Measurements from ENCODE around the gene FCHSD2. TPM values are rescaled to one million over a fixed set of nuclear protein-coding genes. Genes with fewer than 3 reads are reported as not detected.

The FCHSD2 gene
- total and polyA plus RNA-seq, 2 donors (not counting 1 experiment from before 2014, with no cell fraction given), result 113 to 189 TPM

DNA sequence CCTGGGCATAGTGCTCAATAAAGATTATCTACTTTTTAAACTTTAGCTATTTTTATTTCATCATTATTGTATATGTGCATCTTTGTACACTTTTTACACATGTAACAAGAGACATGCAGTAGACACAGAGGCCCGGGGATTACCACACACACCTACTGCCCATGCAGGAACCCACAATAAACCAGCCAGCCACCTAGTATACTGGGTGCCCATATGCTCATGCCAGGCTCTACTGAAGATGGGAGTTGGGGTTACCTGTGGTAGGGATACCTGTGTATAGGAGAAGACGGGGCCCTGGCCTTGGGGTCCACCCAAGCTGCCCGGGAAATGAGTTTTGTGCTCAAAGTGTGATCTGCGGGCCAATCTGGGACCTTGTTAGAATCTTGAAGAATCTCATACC is 44.8 kb upstream of the FCHSD2 start:
- no peak overlapping the region for H2AFZ ChIP-seq (ENCODE audit: insufficient read depth, low read depth, low read length, poor library complexity, severe bottlenecking)
- Mint-ChIP-seq H3K4me3 (no peak overlapping the region), H3K9me3 (ENCODE audit: insufficient read depth) (no peaks in the 10 kb centered on the region), H3K4me1 (peaks cover 52% of the 10 kb centered on the region), H3K27me3 (no peaks in the 10 kb centered on the region), H3K27ac (no peak overlapping the region)
- no peaks in the 10 kb centered on the region for H3K27me3 ChIP-seq (replicated peaks in 1 of 4; ENCODE audit: control extremely low read depth in 1 of 4, control insufficient read depth in 3 of 4, insufficient read depth in 4 of 4, low read length in 3 of 4)
- intact Hi-C loops (cut with micrococcal nuclease), result no loop called here
- no peaks in the 10 kb centered on the region for H4K20me1 ChIP-seq (ENCODE audit: control insufficient read depth, insufficient read depth, low read length, poor library complexity, severe bottlenecking)
- no peak for ATAC-seq (ENCODE audit: low read depth)
- 75% methylated on average over 2 of the region's 4 CpGs for WGBS (ENCODE audit: insufficient coverage)
- ChIA-PET CTCF (interaction anchor here (0.8 to 8.1 kb wide), 21 partner anchors 9 to 356 kb away, joined by 3 to 281 read pairs (median 5); partner anchors contain the start of genes ARHGEF17, FCHSD2 and P2RY2), POLR2A (no interaction called here)
- peaks cover 23 to 59% of the 10 kb centered on the region in 2 donors for H3K4me1 ChIP-seq (ENCODE audit: control insufficient read depth in 2 of 2, insufficient read depth in 2 of 2, low read length in 2 of 2)
- DNase-seq, result no peak
- no peak overlapping the region for H3K4me2 ChIP-seq (replicated peaks; ENCODE audit: low read depth, low read length, poor library complexity, severe bottlenecking)
- no peaks in the 10 kb centered on the region for H3K36me3 ChIP-seq (replicated peaks in 1 of 2; ENCODE audit: control extremely low read depth in 1 of 2, control insufficient read depth in 1 of 2, extremely low read depth in 1 of 2, insufficient read depth in 2 of 2, low read length in 1 of 2)
- TF ChIP-seq, protein P1, sequence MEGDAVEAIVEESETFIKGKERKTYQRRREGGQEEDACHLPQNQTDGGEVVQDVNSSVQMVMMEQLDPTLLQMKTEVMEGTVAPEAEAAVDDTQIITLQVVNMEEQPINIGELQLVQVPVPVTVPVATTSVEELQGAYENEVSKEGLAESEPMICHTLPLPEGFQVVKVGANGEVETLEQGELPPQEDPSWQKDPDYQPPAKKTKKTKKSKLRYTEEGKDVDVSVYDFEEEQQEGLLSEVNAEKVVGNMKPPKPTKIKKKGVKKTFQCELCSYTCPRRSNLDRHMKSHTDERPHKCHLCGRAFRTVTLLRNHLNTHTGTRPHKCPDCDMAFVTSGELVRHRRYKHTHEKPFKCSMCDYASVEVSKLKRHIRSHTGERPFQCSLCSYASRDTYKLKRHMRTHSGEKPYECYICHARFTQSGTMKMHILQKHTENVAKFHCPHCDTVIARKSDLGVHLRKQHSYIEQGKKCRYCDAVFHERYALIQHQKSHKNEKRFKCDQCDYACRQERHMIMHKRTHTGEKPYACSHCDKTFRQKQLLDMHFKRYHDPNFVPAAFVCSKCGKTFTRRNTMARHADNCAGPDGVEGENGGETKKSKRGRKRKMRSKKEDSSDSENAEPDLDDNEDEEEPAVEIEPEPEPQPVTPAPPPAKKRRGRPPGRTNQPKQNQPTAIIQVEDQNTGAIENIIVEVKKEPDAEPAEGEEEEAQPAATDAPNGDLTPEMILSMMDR (IDR thresholded peaks at IDR 0.05), result no peak
- no peak for TF ChIP-seq EZH2 (IDR thresholded peaks at IDR 0.05; ENCODE audit: borderline replicate concordance, insufficient read depth, low read depth, low read length, poor library complexity, severe bottlenecking)
- no peak overlapping the region for H3K4me3 ChIP-seq (ENCODE audit: control extremely low read depth in 1 of 5, extremely low read depth in 1 of 5, insufficient read depth in 1 of 5, low read depth in 2 of 5, low read length in 4 of 5)
- no peak overlapping the region for H3K27ac ChIP-seq (ENCODE audit: low read length in 2 of 2)
- H3K9ac ChIP-seq (ENCODE audit: low read length), result no peak overlapping the region
- no peaks in the 10 kb centered on the region for H3K9me3 ChIP-seq (ENCODE audit: control extremely low read depth in 1 of 3, control insufficient read depth in 2 of 3, insufficient read depth in 1 of 3, low read length in 2 of 3)
- H3K79me2 ChIP-seq (ENCODE audit: control insufficient read depth, insufficient read depth, low read length), result no peaks in the 10 kb centered on the region

DNA sequence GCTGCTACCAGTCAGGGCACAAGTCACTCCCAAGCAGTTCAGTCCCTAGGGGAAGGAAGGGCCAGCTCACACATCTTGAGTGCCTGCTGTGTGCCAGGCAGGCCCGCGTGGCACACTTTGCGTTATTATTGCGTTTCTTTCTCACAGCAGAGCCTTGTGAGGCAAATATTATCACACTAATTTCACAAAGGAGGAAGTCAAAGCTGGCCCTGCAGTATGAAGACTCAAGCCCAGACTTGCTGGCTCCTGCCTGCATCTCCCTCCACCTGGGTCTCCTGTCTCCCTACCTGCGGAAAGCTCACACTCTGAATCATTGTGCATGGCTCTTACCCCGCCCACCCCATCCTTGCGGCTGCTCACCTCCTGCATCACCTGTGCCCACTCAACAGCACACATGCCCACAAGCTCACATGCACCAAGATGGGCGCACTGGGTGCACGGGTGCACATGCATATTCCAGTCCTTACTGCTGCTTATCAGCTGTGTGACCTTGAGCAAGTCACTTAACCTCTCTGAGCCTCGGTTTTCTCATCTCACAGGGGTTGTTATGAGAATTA is 44.3 kb upstream of the FCHSD2 start:
- Mint-ChIP-seq H3K27me3 (no peaks in the 10 kb centered on the region), H3K27ac (peak overlapping the region; percentile 78), H3K4me1 (peaks cover 47% of the 10 kb centered on the region), H3K9me3 (ENCODE audit: insufficient read depth) (no peaks in the 10 kb centered on the region), H3K4me3 (no peak overlapping the region)
- H3K9me3 ChIP-seq (ENCODE audit: control extremely low read depth in 1 of 3, control insufficient read depth in 2 of 3, insufficient read depth in 1 of 3, low read length in 2 of 3), result no peaks in the 10 kb centered on the region
- no peak overlapping the region for H3K4me3 ChIP-seq (ENCODE audit: control extremely low read depth in 1 of 5, extremely low read depth in 1 of 5, insufficient read depth in 1 of 5, low read depth in 2 of 5, low read length in 4 of 5)
- H3K27ac ChIP-seq (ENCODE audit: low read length in 2 of 2), result no peak overlapping the region
- WGBS (ENCODE audit: insufficient coverage), result 65% methylated on average over 9 of the region's 10 CpGs
- TF ChIP-seq, protein P1 (IDR thresholded peaks at IDR 0.05), result no peak
- no peak for TF ChIP-seq EZH2 (IDR thresholded peaks at IDR 0.05; ENCODE audit: borderline replicate concordance, insufficient read depth, low read depth, low read length, poor library complexity, severe bottlenecking)
- DNase-seq (no peak), ATAC-seq (ENCODE audit: low read depth) (no peak)
- peak overlapping the region; percentile 14 for H2AFZ ChIP-seq (ENCODE audit: insufficient read depth, low read depth, low read length, poor library complexity, severe bottlenecking)
- intact Hi-C loops (cut with micrococcal nuclease), result no loop called here
- peaks cover 23 to 56% of the 10 kb centered on the region in 2 donors for H3K4me1 ChIP-seq (ENCODE audit: control insufficient read depth in 2 of 2, insufficient read depth in 2 of 2, low read length in 2 of 2)
- no peak overlapping the region for H3K9ac ChIP-seq (ENCODE audit: low read length)
- H3K4me2 ChIP-seq (replicated peaks; ENCODE audit: low read depth, low read length, poor library complexity, severe bottlenecking), result no peak overlapping the region
- H4K20me1 ChIP-seq (ENCODE audit: control insufficient read depth, insufficient read depth, low read length, poor library complexity, severe bottlenecking), result no peaks in the 10 kb centered on the region
- H3K79me2 ChIP-seq (ENCODE audit: control insufficient read depth, insufficient read depth, low read length), result no peaks in the 10 kb centered on the region
- H3K36me3 ChIP-seq (replicated peaks in 1 of 2; ENCODE audit: control extremely low read depth in 1 of 2, control insufficient read depth in 1 of 2, extremely low read depth in 1 of 2, insufficient read depth in 2 of 2, low read length in 1 of 2), result no peaks in the 10 kb centered on the region
- H3K27me3 ChIP-seq (replicated peaks in 1 of 4; ENCODE audit: control extremely low read depth in 1 of 4, control insufficient read depth in 3 of 4, insufficient read depth in 4 of 4, low read length in 3 of 4), result no peaks in the 10 kb centered on the region
- ChIA-PET POLR2A (interaction anchor here (0.5 kb wide), 1 partner anchor 104 kb away, joined by 13 read pairs; no protein-coding TSS in a partner anchor), CTCF (interaction anchor here (0.6 to 8.1 kb wide), 31 partner anchors 7 to 392 kb away, joined by 3 to 281 read pairs (median 4); partner anchors contain the start of genes ARHGEF17, FCHSD2 and P2RY2)

Data from B cell (primary cell).